H9 (cell line): Measurements from ENCODE around the gene DYRK1B. TPM values are rescaled to one million over a fixed set of nuclear protein-coding genes. Genes with fewer than 3 reads are reported as not detected.

Source experiments
- DNase-seq: peaks from one replicate; pipeline ENCODE4 v3.0.0-alpha.2; 2017
- H2AFZ ChIP-seq: one replicate; pipeline ENCODE4 v1.6.1; 2013; ENCODE audit warnings: mild to moderate bottlenecking, low read length, control low read depth, moderate library complexity
- H2AK5ac ChIP-seq: 2 replicates; pipeline ENCODE4 v1.6.1; 2013; ENCODE audit warnings: low read length, control low read depth, mixed read lengths; ENCODE audit not compliant: insufficient read length
- H2BK120ac ChIP-seq: one replicate; pipeline ENCODE4 v1.6.1; 2013; ENCODE audit warnings: low read depth, mild to moderate bottlenecking, low read length, control low read depth, inconsistent platforms; ENCODE audit not compliant: poor library complexity, severe bottlenecking
- H2BK12ac ChIP-seq: 2 replicates; pipeline ENCODE4 v1.6.1; 2013; ENCODE audit warnings: low read length, control low read depth, mixed read lengths, low read depth; ENCODE audit not compliant: insufficient read length
- H2BK15ac ChIP-seq: 2 replicates; pipeline ENCODE4 v1.6.1; 2013; ENCODE audit warnings: low read depth, low read length, control low read depth
- H2BK20ac ChIP-seq: one replicate; pipeline ENCODE4 v1.6.1; 2013; ENCODE audit warnings: low read depth, mild to moderate bottlenecking, low read length, control low read depth, inconsistent platforms; ENCODE audit not compliant: poor library complexity, severe bottlenecking
- H2BK5ac ChIP-seq: 2 replicates; pipeline ENCODE4 v1.6.1; 2013; ENCODE audit warnings: low read length, control low read depth, mixed read lengths; ENCODE audit not compliant: insufficient read length
- H3K14ac ChIP-seq: 2 replicates; pipeline ENCODE4 v1.6.1; 2013; ENCODE audit warnings: low read length, control low read depth; ENCODE audit not compliant: insufficient read depth
- H3K18ac ChIP-seq: 2 replicates; pipeline ENCODE4 v1.6.1; 2013; ENCODE audit warnings: low read depth, mild to moderate bottlenecking, mixed read lengths, low read length, control low read depth; ENCODE audit not compliant: insufficient read length
- H3K23ac ChIP-seq: 2 replicates; pipeline ENCODE4 v1.6.1; 2013; ENCODE audit warnings: low read length, control low read depth, mixed read lengths, low read depth; ENCODE audit not compliant: insufficient read length
- H3K23me2 ChIP-seq: 2 replicates; pipeline ENCODE4 v1.6.1; 2013; ENCODE audit warnings: low read depth, mild to moderate bottlenecking, mixed read lengths, low read length, control low read depth; ENCODE audit not compliant: insufficient read length, poor library complexity, severe bottlenecking
- H3K27ac ChIP-seq: 2 replicates; pipeline ENCODE4 v1.5.1; 2013; ENCODE audit warnings: low read length, control low read depth, mixed read lengths, low read depth; ENCODE audit not compliant: insufficient read length
- H3K27me3 ChIP-seq: 2 replicates; pipeline ENCODE4 v1.6.1; 2013; ENCODE audit warnings: low read length, control low read depth, inconsistent platforms; ENCODE audit not compliant: insufficient read depth
- H3K4ac ChIP-seq: 2 replicates; pipeline ENCODE4 v1.6.1; 2013; ENCODE audit warnings: low read depth, mild to moderate bottlenecking, control low read depth, inconsistent platforms, low read length, moderate library complexity
- H3K4me1 ChIP-seq: 2 replicates; pipeline ENCODE4 v1.6.1; 2013; ENCODE audit warnings: low read length, control low read depth, inconsistent platforms; ENCODE audit not compliant: insufficient read depth
- H3K4me2 ChIP-seq: 2 replicates; pipeline ENCODE4 v1.6.1; 2013; ENCODE audit warnings: low read length, control low read depth, mixed read lengths; ENCODE audit not compliant: insufficient read length, insufficient read depth
- H3K56ac ChIP-seq: 2 replicates; pipeline ENCODE4 v1.6.1; 2013; ENCODE audit warnings: low read depth, mild to moderate bottlenecking, mixed read lengths, low read length, control low read depth; ENCODE audit not compliant: insufficient read length
- H3K79me1 ChIP-seq: 2 replicates; pipeline ENCODE4 v1.6.1; 2013; ENCODE audit warnings: low read depth, mild to moderate bottlenecking, moderate library complexity, low read length, control low read depth, inconsistent platforms; ENCODE audit not compliant: insufficient read depth, poor library complexity, severe bottlenecking
- H3K79me2 ChIP-seq: 2 replicates; pipeline ENCODE4 v1.6.1; 2013; ENCODE audit warnings: low read length, control low read depth, inconsistent platforms; ENCODE audit not compliant: insufficient read depth
- H3K9ac ChIP-seq: 2 replicates; pipeline ENCODE4 v1.6.1; 2013; ENCODE audit warnings: low read length, control low read depth, mixed read lengths; ENCODE audit not compliant: insufficient read length; ENCODE audit errors: extremely low read depth
- H3K9me3 ChIP-seq: one replicate; pipeline ENCODE4 v1.6.1; 2013; ENCODE audit warnings: low read depth, low read length, inconsistent platforms; ENCODE audit not compliant: control insufficient read depth
- H3T11ph ChIP-seq: one replicate; pipeline ENCODE4 v1.6.1; 2013; ENCODE audit warnings: mild to moderate bottlenecking, low read length, control low read depth, inconsistent platforms
- H4K20me1 ChIP-seq: one replicate; pipeline ENCODE4 v1.6.1; 2013; ENCODE audit not compliant: control insufficient read depth, insufficient read length, insufficient read depth
- H4K5ac ChIP-seq: 2 replicates; pipeline ENCODE4 v1.6.1; 2013; ENCODE audit warnings: low read depth, mild to moderate bottlenecking, mixed read lengths, low read length, control low read depth; ENCODE audit not compliant: insufficient read length
- H4K8ac ChIP-seq: replicated peaks from 2 replicates; pipeline ENCODE4 v1.6.1; 2013; ENCODE audit warnings: low read length, control low read depth, mixed read lengths, low read depth; ENCODE audit not compliant: insufficient read length
- H4K91ac ChIP-seq: 2 replicates; pipeline ENCODE4 v1.6.1; 2013; ENCODE audit warnings: low read depth, mild to moderate bottlenecking, moderate library complexity, mixed read lengths, low read length, control low read depth; ENCODE audit not compliant: insufficient read length
- H3K27ac Mint-ChIP-seq, 3 experiments: 2 replicates in 2 of 3; 3 replicates in 1 of 3; pipeline ENCODE4 v1.8.0; 2020 to 2021; ENCODE audit warnings: mixed read lengths in 3 of 3, mild to moderate bottlenecking in 1 of 3, moderate library complexity in 1 of 3
- H3K27me3 Mint-ChIP-seq: 2 replicates; pipeline ENCODE4 v1.8.0; 2021; ENCODE audit warnings: low read depth, mild to moderate bottlenecking, moderate library complexity, mixed read lengths
- H3K36me3 Mint-ChIP-seq, 3 experiments: 2 replicates in 2 of 3; 3 replicates in 1 of 3; pipeline ENCODE4 v1.8.0; 2020 to 2021; ENCODE audit warnings: low read depth in 3 of 3, mixed read lengths in 3 of 3; ENCODE audit not compliant: insufficient read depth in 1 of 3
- H3K4me1 Mint-ChIP-seq, 2 experiments: 2 replicates each; pipeline ENCODE4 v1.8.0; 2020; ENCODE audit warnings: mixed read lengths in 2 of 2
- H3K4me3 Mint-ChIP-seq, 2 experiments: 2 replicates in 1 of 2; 3 replicates in 1 of 2; pipeline ENCODE4 v1.8.0; 2020 to 2021; ENCODE audit warnings: mild to moderate bottlenecking in 2 of 2, mixed read lengths in 2 of 2, moderate library complexity in 1 of 2
- H3K9me3 Mint-ChIP-seq, 2 experiments: 2 replicates in 1 of 2; 3 replicates in 1 of 2; pipeline ENCODE4 v1.8.0; 2020; ENCODE audit warnings: mild to moderate bottlenecking in 2 of 2, mixed read lengths in 2 of 2, moderate library complexity in 1 of 2
- CTCF ChIP-seq: fragments of 200-600 bp; sonication (generic); conservative IDR thresholded peaks from 3 replicates; pipeline ENCODE4 v1.8.0; 2021; ENCODE audit warnings: antibody characterized with exemption, mild to moderate bottlenecking
- WGBS: extraction: QIAGEN DNeasy Blood & Tissue Kit; methylation state at CpG from one replicate; pipeline ENCODE4 v1.1.7; 2013; ENCODE audit warnings: missing lambda C conversion rate, low lambda C conversion rate, mixed read lengths; ENCODE audit not compliant: insufficient read length; ENCODE audit errors: extremely low coverage; 5-methylcytosine and 5-hydroxymethylcytosine counted together
- total RNA-seq: library from RNA; stranded (reverse); gene quantifications from 2 replicates; pipeline ENCODE4 v1.2.1, GENCODE V29; 2021

Gene DYRK1B
- total RNA-seq, 1 experiment from 2014 or later, result 14.3 TPM

DNA sequence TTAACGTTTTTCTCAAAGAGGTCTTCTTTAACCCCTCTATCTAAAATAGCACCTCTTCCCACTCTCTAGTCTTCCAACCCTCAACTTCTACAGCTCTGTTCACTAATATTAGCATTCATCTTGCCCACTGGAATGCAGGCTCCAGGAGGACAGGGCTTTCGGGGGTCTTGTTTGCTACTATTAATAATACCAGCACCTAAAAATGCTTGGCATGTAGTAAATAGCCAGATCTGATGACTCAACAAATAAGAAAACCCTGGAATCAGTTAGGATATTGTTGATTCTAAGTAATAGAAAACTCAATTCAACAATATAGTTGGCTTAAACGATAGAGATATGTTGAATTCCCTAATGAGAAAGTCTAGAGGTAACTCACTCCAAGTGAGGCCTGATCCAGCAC lies 14.2 kb downstream of the DYRK1B start:
- Mint-ChIP-seq H3K36me3 (peaks cover 0 to 16% (median 0%) of the 10 kb centered on the region in 3 experiments; a peak in 2 of 7 replicates), H3K4me1 (no peaks in the 10 kb centered on the region), H3K9me3 (no peaks in the 10 kb centered on the region), H3K4me3 (no peak overlapping the region), H3K27ac (no peak overlapping the region), H3K27me3 (no peaks in the 10 kb centered on the region)
- H3K56ac ChIP-seq, result no peak overlapping the region
- H3K23ac ChIP-seq, result no peak overlapping the region
- H3K9ac ChIP-seq, result no peak overlapping the region
- no peaks in the 10 kb centered on the region for H3K9me3 ChIP-seq
- DNase-seq, result no peak
- no peaks in the 10 kb centered on the region for H4K20me1 ChIP-seq
- no peak overlapping the region for H3K14ac ChIP-seq
- H2BK15ac ChIP-seq, result no peak overlapping the region
- H3K27me3 ChIP-seq, result no peaks in the 10 kb centered on the region
- WGBS, result no CpG with 5 or more reads among the region's 3 CpGs
- no peak overlapping the region for H4K8ac ChIP-seq
- H3T11ph ChIP-seq, result no peak overlapping the region
- H2BK12ac ChIP-seq, result no peak overlapping the region
- H3K27ac ChIP-seq, result no peak overlapping the region
- H3K4me2 ChIP-seq, result no peak overlapping the region
- no peak overlapping the region for H4K91ac ChIP-seq
- H2BK120ac ChIP-seq, result no peak overlapping the region
- no peaks in the 10 kb centered on the region for H3K79me1 ChIP-seq
- no peak overlapping the region for H2BK5ac ChIP-seq
- H3K4me1 ChIP-seq, result no peaks in the 10 kb centered on the region
- H2AK5ac ChIP-seq, result no peak overlapping the region
- no peak for TF ChIP-seq CTCF
- H3K79me2 ChIP-seq, result no peaks in the 10 kb centered on the region
- no peak overlapping the region for H2AFZ ChIP-seq
- H2BK20ac ChIP-seq, result no peak overlapping the region
- peaks cover 5% of the 10 kb centered on the region for H3K23me2 ChIP-seq
- H3K18ac ChIP-seq, result no peak overlapping the region
- H4K5ac ChIP-seq, result no peak overlapping the region
- H3K4ac ChIP-seq, result no peak overlapping the region
